HG03066 (cell line): Measurements from ENCODE around the gene MANSC1.
"Not testable (repeated sequence)": the region's sequence is repeated elsewhere in the genome, so short reads cannot be mapped to it uniquely, and the experiment has no call there.

Experiments used
- ATAC-seq: cut with Tn5 transposase; IDR thresholded peaks from one replicate; pipeline ENCODE4 v1.9.1; 2021; ENCODE audit warnings: low read depth; ENCODE audit not compliant: unreplicated experiment

Gene MANSC1

GRCh38 chr12:12327802-12328201, 22.2 kb downstream of the MANSC1 start:
- ATAC-seq = no peak

DNA sequence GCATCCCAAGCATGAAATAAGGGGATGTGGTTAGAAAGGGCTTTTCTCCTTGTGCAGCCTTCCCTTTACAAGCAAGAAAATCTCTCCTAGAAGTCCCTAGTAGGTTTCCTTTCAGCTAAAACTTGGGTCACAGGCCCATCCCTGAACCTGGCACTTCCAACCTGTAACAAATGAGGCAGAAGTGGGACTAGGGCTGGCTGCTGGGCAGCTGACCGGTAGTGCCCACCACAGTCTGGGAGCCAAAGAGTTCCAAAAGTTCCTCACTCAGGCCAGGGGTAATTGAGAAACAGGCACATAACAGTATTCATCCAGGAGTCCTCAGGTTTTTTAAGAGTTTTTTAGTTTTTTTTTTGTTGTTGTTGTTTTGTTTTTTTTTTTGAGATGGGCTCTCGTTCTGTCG, 23.8 kb downstream of the MANSC1 start:
- ATAC-seq = no peak

DNA sequence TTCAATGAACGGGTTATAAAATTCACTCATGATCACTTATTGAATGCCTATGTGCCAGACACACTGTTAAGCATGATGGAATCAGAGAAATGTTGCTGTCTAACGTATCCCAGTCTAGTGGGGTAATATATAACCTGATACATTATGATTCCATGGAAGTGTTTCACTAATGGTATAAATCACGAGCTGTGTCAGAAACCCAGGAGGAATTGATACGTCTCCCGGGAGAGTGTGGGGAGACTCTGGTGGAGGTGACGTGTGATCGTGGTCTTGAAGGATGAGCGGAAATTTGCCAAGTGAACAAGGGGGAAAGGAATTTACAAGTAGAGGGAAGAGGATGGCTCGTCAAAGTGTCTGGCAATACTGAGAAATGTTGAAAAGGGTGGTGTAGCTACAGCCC, 26.5 kb downstream of the MANSC1 start:
- no peak for ATAC-seq

GRCh38 chr12:12323118-12323517, 26.9 kb downstream of the MANSC1 start:
- no peak for ATAC-seq

- ATAC-seq = no peak
These were observed 30.4 kb downstream of the MANSC1 start for GRCh38 chr12:12319451-12320183.

DNA sequence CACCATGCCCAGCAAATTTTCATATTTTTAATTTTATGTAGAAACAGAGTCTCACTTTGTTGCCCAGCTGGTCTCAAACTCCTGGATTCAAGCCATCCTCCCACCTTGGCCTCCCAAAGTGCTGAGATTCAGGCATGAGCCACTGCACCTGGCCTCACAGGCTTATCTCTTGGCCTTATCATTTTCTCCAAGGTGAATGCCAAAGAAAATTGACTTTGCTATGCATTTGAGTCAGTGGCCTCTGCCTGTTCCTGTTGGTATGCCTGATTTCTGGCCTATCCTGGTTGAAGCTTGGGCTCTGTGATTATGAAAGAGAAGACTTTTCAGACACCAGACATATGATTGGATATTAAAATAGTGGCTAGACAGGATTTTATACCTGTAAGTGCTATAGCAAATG, 34.2 kb downstream of the MANSC1 start:
- ATAC-seq = no peak

DNA sequence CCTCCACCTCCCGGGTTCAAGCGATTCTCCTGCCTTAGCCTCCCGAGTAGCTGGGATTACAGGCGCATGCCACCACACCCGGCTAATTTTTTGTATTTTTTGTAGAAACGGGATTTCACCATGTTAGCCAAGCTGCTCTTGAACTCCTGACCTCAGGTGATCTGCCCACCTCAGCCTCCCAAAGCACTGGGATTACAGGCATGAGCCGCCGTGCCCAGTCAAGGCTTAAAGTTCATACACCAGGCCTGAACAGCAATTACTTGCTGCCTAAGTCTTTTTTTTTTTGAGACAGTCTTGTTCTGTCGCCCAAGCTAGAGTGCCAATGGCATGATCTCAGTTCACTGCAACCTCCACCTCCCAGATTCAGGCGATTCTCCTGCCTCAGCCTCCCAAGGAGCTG, 39.3 kb downstream of the MANSC1 start:
- not testable (repeated sequence) for ATAC-seq

DNA sequence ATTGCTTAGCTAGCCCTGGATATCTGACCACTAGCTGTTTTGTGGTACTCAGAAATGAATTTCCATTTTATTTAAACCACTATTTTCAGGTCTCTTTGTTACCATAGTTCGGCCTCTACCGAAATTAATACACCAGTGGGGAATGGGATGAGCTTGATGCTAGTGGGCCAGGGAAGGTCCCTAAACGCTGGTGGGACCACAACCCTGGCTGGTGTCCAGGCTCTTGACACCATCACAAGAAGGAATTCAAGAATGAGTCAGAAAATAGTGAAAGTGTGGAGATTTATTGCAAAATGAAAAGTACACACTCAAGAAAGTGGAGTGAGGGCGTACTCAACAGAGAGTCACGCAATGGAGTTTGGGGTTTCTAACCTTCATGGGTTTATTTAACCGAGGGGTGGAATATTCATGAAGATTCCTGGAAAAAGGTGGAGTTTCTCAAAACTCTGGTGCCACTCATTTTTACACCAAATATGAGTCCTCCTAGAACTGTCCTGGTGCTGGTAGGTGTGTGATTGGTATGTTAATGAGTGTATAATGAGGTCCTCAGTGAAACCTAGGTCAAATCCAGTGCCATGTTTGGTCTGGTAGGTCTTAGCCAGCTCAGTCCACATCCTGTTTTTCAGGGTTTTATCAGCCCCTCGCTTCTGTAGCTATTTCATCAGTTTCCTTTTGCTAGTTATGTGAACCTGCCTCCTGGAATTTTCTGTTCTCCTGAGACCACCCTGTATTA, 44.3 kb downstream of the MANSC1 start:
- no peak for ATAC-seq

DNA sequence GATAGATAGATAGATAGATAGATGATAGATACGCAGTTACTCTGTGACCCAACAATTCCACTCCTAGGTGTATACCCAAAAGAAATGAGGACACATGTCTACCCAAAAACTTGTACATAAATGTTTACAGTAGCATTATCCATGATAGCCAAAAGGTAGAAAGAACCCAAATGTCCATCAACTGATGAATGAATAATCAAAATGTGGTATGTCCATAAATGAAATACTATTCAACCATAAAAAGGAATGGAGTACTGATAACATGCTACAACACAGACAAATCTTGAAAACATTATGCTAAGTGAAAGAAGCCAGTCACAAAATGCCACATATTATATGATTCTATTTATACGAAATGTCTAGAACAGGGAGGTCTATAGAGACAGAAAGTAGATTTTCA, 47.1 kb downstream of the MANSC1 start:
- no peak for ATAC-seq

DNA sequence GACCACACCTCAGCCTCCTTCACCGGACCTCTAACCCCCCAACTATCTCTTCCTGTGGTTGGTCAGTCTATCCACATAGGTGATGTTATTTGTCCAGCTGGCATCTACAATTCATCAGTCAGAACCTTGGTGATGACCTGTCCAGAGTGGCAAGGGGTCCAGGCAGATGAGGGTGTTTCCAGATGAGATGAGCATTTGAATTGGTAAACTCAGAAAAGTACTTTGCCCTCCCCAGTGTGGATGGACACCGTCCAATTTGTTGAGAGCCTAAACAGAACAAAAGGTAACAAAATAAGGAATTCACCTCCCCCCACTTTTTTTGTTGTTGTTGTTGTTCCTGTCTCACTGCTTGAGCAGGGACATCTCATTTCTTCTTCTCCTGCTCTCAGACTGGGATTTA, 48.9 kb downstream of the MANSC1 start:
- no peak for ATAC-seq

- no peak for ATAC-seq
These were observed 52.7 kb downstream of the MANSC1 start for GRCh38 chr12:12297201-12297830.

- no peak for ATAC-seq
These were observed 55.6 kb downstream of the MANSC1 start for GRCh38 chr12:12294215-12295005.

GRCh38 chr12:12290206-12290605, 59.8 kb downstream of the MANSC1 start:
- ATAC-seq = no peak

DNA sequence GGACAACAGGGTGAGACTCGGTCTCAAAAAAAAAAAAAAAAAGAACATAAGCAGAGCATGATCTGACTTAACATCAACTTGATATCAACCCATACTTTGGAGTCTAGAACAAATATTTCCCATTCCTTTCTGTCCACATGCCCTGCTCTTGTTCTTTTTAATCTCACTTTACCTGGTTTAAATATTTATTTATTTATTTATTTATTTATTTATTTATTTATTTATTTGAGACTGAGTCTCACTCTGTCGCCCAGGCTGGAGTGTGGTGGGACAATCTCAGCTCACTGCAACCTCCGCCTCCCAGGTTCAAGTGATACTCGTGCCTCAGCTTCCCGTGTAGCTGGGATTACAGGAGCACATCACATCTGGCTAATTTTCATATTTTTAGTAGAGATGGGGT, 63.6 kb downstream of the MANSC1 start:
- ATAC-seq = no peak

- no peak for ATAC-seq
These were observed 67.1 kb downstream of the MANSC1 start for GRCh38 chr12:12282761-12283425.

- no peak for ATAC-seq
These were observed 67.8 kb downstream of the MANSC1 start for GRCh38 chr12:12282202-12282601.

- no peak for ATAC-seq
These were observed 68.9 kb downstream of the MANSC1 start for GRCh38 chr12:12281134-12281533.

GRCh38 chr12:12278899-12279298, 71.1 kb downstream of the MANSC1 start:
- no peak for ATAC-seq
